ENCODE data around the gene ABLIM3. TPM values are rescaled to one million over a fixed set of nuclear protein-coding genes. Genes with fewer than 3 reads are reported as not detected.

Gene ABLIM3
- polyA plus RNA-seq, 1 donor = 7.2 TPM

GRCh38 chr5:149219584-149219983 lies 78.3 kb downstream of the ABLIM3 start:
- Histone ChIP-seq H3K27ac (ENCODE audit: low read length) (no peak overlapping the region), H3K4me1 (ENCODE audit: control insufficient read depth, insufficient read depth, low read length) (no peaks in the 10 kb centered on the region), H3K4me3 (ENCODE audit: low read length) (no peak overlapping the region), H3K27me3 (ENCODE audit: control insufficient read depth, insufficient read depth, low read length) (peaks cover 2% of the 10 kb centered on the region), H3K36me3 (ENCODE audit: control insufficient read depth, insufficient read depth, low read length) (no peaks in the 10 kb centered on the region), H3K9me3 (ENCODE audit: control insufficient read depth, low read depth, low read length) (no peaks in the 10 kb centered on the region)
- WGBS (ENCODE audit: insufficient coverage, low lambda C conversion rate) = 80% methylated on average over 1 of the region's 1 CpG
- DNase-seq = no peak

DNA sequence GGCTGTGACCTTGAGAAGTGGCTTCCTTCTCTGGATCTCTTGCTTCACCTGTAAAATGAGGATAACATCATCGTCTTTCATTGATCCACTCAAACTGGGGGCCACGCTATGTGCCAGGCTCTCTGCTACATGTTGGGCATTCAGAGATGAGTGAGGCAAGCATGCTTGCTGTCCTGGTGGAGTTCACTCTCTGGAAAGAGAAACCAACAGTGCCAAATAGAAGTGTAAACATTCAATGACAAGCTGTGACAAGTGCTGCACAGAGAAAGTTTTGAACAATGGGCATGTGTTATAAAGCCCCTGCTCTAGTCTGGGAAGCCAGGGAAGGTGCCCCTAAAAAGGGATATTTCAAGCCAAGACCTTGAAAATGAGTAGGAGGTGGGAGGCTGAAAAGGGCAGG lies 79.5 kb downstream of the ABLIM3 start:
- H3K27ac ChIP-seq (ENCODE audit: low read length) = no peak overlapping the region
- no peaks in the 10 kb centered on the region for H3K4me1 ChIP-seq (ENCODE audit: control insufficient read depth, insufficient read depth, low read length)
- peaks cover 2% of the 10 kb centered on the region for H3K27me3 ChIP-seq (ENCODE audit: control insufficient read depth, insufficient read depth, low read length)
- no peaks in the 10 kb centered on the region for H3K36me3 ChIP-seq (ENCODE audit: control insufficient read depth, insufficient read depth, low read length)
- no peak for DNase-seq
- no peaks in the 10 kb centered on the region for H3K9me3 ChIP-seq (ENCODE audit: control insufficient read depth, low read depth, low read length)
- WGBS (ENCODE audit: insufficient coverage, low lambda C conversion rate) = no CpG with 5 or more reads among the region's 2 CpGs
- H3K4me3 ChIP-seq (ENCODE audit: low read length) = no peak overlapping the region

- no peaks in the 10 kb centered on the region for H3K4me1 ChIP-seq (ENCODE audit: control insufficient read depth, insufficient read depth, low read length)
- H3K27me3 ChIP-seq (ENCODE audit: control insufficient read depth, insufficient read depth, low read length) = peaks cover 2% of the 10 kb centered on the region
- 17% methylated on average over 1 of the region's 1 CpG for WGBS (ENCODE audit: insufficient coverage, low lambda C conversion rate)
- no peak overlapping the region for H3K4me3 ChIP-seq (ENCODE audit: low read length)
- H3K36me3 ChIP-seq (ENCODE audit: control insufficient read depth, insufficient read depth, low read length) = no peaks in the 10 kb centered on the region
- H3K9me3 ChIP-seq (ENCODE audit: control insufficient read depth, low read depth, low read length) = no peaks in the 10 kb centered on the region
- DNase-seq = no peak
- no peak overlapping the region for H3K27ac ChIP-seq (ENCODE audit: low read length)
Measured at GRCh38 chr5:149221326-149221725, 80.0 kb downstream of the ABLIM3 start.

GRCh38 chr5:149221731-149222342 lies 80.5 kb downstream of the ABLIM3 start:
- Histone ChIP-seq H3K27me3 (ENCODE audit: control insufficient read depth, insufficient read depth, low read length) (peaks cover 2% of the 10 kb centered on the region), H3K9me3 (ENCODE audit: control insufficient read depth, low read depth, low read length) (no peaks in the 10 kb centered on the region), H3K4me1 (ENCODE audit: control insufficient read depth, insufficient read depth, low read length) (no peaks in the 10 kb centered on the region), H3K4me3 (ENCODE audit: low read length) (no peak overlapping the region), H3K27ac (ENCODE audit: low read length) (no peak overlapping the region), H3K36me3 (ENCODE audit: control insufficient read depth, insufficient read depth, low read length) (no peaks in the 10 kb centered on the region)
- 88% methylated on average over 1 of the region's 4 CpGs for WGBS (ENCODE audit: insufficient coverage, low lambda C conversion rate)
- DNase-seq = no peak

DNA sequence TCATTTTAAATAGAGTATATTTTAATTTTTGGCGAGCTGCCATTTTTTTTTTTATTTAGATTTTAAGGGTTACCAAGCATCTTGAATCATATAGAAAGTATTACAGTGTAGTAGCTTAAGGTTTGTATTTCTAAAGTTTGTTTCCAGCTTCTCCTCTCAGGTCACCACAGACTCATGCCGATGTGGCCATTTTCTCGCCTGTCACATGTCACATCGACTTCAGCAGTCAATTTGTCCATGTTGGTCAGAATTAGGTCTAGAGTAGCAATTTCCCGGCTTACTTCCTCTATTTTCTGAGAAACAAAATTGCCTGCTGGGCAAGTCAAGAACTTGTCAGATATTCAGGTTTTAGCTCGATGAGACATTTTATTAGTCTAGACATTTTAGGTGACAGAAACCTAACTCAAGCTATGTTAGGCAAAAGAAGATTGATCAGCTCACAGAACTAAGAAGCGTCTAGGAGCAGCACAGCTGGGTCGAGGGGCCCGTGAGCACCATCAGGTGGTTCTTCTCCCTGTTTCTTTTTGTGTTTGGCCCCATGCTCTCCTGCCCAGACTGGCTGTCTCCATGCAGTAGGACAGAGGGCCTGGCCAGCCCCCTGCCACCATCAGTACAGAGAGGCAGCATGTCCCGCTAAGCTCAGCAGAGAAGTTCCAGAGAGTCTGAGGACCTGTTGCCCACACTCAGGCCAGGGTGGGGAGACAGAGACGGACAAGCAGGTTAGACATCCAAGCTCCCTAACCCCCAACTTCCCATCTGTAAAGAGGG lies 82.0 kb downstream of the ABLIM3 start:
- H3K9me3 ChIP-seq (ENCODE audit: control insufficient read depth, low read depth, low read length) = no peaks in the 10 kb centered on the region
- H3K4me1 ChIP-seq (ENCODE audit: control insufficient read depth, insufficient read depth, low read length) = no peaks in the 10 kb centered on the region
- no peak overlapping the region for H3K4me3 ChIP-seq (ENCODE audit: low read length)
- H3K36me3 ChIP-seq (ENCODE audit: control insufficient read depth, insufficient read depth, low read length) = no peaks in the 10 kb centered on the region
- WGBS (ENCODE audit: insufficient coverage, low lambda C conversion rate) = 83% methylated on average over 2 of the region's 11 CpGs
- H3K27me3 ChIP-seq (ENCODE audit: control insufficient read depth, insufficient read depth, low read length) = no peaks in the 10 kb centered on the region
- no peak for DNase-seq
- H3K27ac ChIP-seq (ENCODE audit: low read length) = no peak overlapping the region

- Histone ChIP-seq H3K9me3 (ENCODE audit: control insufficient read depth, low read depth, low read length) (no peaks in the 10 kb centered on the region), H3K27ac (ENCODE audit: low read length) (no peak overlapping the region), H3K4me1 (ENCODE audit: control insufficient read depth, insufficient read depth, low read length) (no peaks in the 10 kb centered on the region), H3K27me3 (ENCODE audit: control insufficient read depth, insufficient read depth, low read length) (no peaks in the 10 kb centered on the region), H3K4me3 (ENCODE audit: low read length) (no peak overlapping the region), H3K36me3 (ENCODE audit: control insufficient read depth, insufficient read depth, low read length) (no peaks in the 10 kb centered on the region)
- WGBS (ENCODE audit: insufficient coverage, low lambda C conversion rate) = no CpG with 5 or more reads among the region's 5 CpGs
- DNase-seq = no peak
Measured at GRCh38 chr5:149224282-149224681, 83.0 kb downstream of the ABLIM3 start.

DNA sequence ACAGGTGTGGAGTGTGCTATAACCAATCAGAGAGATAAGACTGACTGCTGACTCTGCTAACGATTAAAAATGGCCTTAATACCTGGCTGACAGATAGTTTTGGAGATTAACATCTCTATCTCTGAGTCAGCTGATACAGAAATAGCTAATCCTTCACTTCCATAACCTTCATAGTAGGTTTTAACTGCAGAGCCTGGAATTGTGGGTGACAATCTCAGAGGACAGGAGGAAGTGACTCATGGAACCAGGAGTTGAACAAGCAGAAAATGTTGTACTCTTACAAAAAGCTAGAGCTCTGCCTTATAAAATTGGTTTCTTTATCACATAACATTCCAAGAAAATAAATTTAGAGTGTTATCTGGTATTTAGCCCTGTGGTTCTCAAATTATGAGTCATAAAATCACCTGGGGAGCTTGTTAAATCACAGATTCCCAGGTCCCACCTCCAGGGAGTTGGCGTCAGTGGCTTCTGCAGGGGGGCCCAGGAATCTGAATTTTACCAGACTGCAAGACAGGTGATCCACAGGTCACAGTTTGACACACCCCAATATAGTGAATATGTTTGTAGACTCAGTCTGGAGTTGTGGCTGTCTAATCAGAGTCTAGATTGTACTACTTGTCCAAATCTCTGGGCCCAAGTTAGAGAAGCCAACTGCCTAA lies 86.0 kb downstream of the ABLIM3 start:
- no peak for DNase-seq
- peaks cover 6% of the 10 kb centered on the region for H3K27me3 ChIP-seq (ENCODE audit: control insufficient read depth, insufficient read depth, low read length)
- H3K4me1 ChIP-seq (ENCODE audit: control insufficient read depth, insufficient read depth, low read length) = no peaks in the 10 kb centered on the region
- H3K4me3 ChIP-seq (ENCODE audit: low read length) = no peak overlapping the region
- WGBS (ENCODE audit: insufficient coverage, low lambda C conversion rate) = no CpG with 5 or more reads among the region's 2 CpGs
- H3K27ac ChIP-seq (ENCODE audit: low read length) = no peak overlapping the region
- no peaks in the 10 kb centered on the region for H3K9me3 ChIP-seq (ENCODE audit: control insufficient read depth, low read depth, low read length)
- no peaks in the 10 kb centered on the region for H3K36me3 ChIP-seq (ENCODE audit: control insufficient read depth, insufficient read depth, low read length)

DNA sequence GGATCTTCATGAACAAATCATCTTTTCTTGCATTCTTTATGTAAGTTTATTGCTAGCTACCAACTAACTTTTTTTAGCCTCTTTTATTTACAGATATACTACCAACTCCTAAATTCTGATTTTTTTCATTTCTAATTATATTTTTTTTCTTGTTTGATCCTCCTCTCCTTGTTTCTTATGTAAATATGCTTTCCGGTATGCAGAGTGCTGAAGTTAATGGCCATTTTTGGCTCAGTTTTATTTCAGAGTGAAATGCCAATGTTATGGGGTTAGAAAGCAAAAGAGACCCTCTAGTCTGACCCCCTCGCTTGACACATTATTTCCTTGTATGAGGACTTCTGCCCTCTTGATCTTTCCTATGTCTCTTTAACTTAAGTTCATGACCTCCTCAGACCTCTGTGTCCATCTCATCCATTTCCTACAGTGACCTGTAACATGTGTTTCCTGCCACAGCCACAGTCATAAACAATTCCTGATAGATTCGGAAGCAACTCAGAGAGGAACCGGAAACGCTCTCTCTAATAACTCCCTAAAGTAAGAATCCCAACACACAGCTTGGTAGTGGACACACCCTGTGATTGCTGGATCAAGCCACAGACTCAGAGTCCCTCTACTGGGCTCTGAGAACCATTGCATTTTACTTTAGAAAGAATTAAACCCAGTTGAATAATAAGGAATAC lies 87.5 kb downstream of the ABLIM3 start:
- DNase-seq = peak; percentile 40 to 43
- 83% methylated on average over 1 of the region's 5 CpGs for WGBS (ENCODE audit: insufficient coverage, low lambda C conversion rate)
- H3K27ac ChIP-seq (ENCODE audit: low read length) = no peak overlapping the region

DNA sequence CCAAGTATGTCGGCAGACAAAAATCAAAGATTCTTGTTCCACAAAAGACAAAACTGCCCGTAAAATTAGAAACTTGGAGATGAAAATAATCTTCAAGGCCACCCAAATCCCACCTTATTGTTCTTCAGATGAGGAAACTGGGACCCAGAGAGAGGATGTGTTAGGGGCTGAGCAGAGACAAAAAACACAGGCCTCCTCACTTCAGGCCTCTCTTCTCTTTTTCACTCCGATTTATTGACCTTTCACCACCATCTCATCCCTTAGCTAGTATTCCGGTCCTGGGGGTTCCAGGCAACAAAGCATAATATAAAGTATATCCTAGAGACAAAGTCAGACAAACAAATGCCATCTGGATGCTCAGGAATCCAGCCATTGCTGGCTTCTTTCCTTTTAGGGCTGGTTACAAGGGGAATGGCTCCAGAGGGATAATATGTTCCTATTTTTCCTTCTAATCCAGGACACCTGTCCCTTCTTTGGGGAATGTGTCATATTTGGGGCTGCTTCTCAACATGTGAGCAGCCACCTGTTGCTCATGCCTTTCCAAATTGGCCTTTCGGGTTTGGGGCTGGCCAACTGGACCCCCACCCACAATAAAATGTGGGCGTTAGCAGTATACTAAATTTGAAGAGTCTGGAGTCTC lies 88.1 kb downstream of the ABLIM3 start:
- Histone ChIP-seq H3K36me3 (ENCODE audit: control insufficient read depth, insufficient read depth, low read length) (no peaks in the 10 kb centered on the region), H3K4me3 (ENCODE audit: low read length) (no peak overlapping the region), H3K27ac (ENCODE audit: low read length) (no peak overlapping the region), H3K27me3 (ENCODE audit: control insufficient read depth, insufficient read depth, low read length) (peaks cover 16% of the 10 kb centered on the region), H3K9me3 (ENCODE audit: control insufficient read depth, low read depth, low read length) (no peaks in the 10 kb centered on the region), H3K4me1 (ENCODE audit: control insufficient read depth, insufficient read depth, low read length) (no peaks in the 10 kb centered on the region)
- WGBS (ENCODE audit: insufficient coverage, low lambda C conversion rate) = 70% methylated on average over 2 of the region's 6 CpGs
- no peak for DNase-seq

More for the DNA sequence above, 87.5 kb downstream of the ABLIM3 start:
- Histone ChIP-seq H3K4me1 (ENCODE audit: control insufficient read depth, insufficient read depth, low read length) (no peaks in the 10 kb centered on the region), H3K36me3 (ENCODE audit: control insufficient read depth, insufficient read depth, low read length) (no peaks in the 10 kb centered on the region), H3K27me3 (ENCODE audit: control insufficient read depth, insufficient read depth, low read length) (peaks cover 12% of the 10 kb centered on the region), H3K4me3 (ENCODE audit: low read length) (no peak overlapping the region), H3K9me3 (ENCODE audit: control insufficient read depth, low read depth, low read length) (no peaks in the 10 kb centered on the region)

DNA sequence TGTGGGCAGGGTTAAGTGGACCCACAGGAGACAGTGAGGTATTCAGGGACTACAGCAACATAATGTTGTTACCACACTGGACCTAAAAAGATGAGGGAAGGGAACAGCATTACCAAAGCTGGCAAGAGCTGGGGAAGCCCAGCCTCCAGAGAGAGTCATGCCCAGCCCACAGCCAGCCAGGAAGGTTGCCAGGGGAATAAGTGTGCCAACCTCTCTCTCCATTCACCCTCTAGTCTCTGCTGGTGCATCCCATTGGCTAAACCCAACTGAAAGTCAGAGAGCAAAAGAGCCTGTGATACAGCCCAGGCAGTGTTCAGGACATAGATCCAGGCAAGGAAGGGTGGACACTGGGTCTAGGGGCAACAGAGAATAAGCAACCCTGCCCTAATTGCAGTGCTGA lies 94.5 kb downstream of the ABLIM3 start:
- DNase-seq = no peak
- Histone ChIP-seq H3K4me1 (ENCODE audit: control insufficient read depth, insufficient read depth, low read length) (no peaks in the 10 kb centered on the region), H3K27me3 (ENCODE audit: control insufficient read depth, insufficient read depth, low read length) (peaks cover 37% of the 10 kb centered on the region), H3K4me3 (ENCODE audit: low read length) (no peak overlapping the region), H3K36me3 (ENCODE audit: control insufficient read depth, insufficient read depth, low read length) (no peaks in the 10 kb centered on the region), H3K27ac (ENCODE audit: low read length) (no peak overlapping the region), H3K9me3 (ENCODE audit: control insufficient read depth, low read depth, low read length) (no peaks in the 10 kb centered on the region)
